PC-9 (cell line): Measurements from ENCODE around the gene INTS12.

ENCODE experiments used
- CTCF ChIP-seq: fragments of 200-600 bp; sonication (generic); conservative IDR thresholded peaks from 2 replicates; pipeline ENCODE4 v1.6.1; 2017; ENCODE audit warnings: mixed run types, antibody characterized with exemption, mild to moderate bottlenecking, moderate library complexity
- EZH2 ChIP-seq: fragments of 200-600 bp; sonication (generic); IDR thresholded peaks from 2 replicates; pipeline ENCODE4 v1.8.0; 2017; ENCODE audit warnings: antibody characterized with exemption, low read depth

GRCh38 chr4:105708181-105709080 lies at the start of gene INTS12, which contains the start of gene GSTCD:
- TF ChIP-seq CTCF, result no peak
- TF ChIP-seq EZH2, result no peak
